Ovary (tissue), 9 donors: ENCODE results near the gene IMMP2L. TPM values are rescaled to one million over a fixed set of nuclear protein-coding genes. Genes with fewer than 3 reads are reported as not detected.

Experiments
- DNase-seq, 5 donors: peaks; one replicate each; pipeline ENCODE4 v3.0.0-alpha.2; 2019 to 2020
- H3K27ac ChIP-seq, 2 donors: fragments of 200-600 bp; one replicate each; pipeline versions ENCODE4 v1.5.1 to v1.8.0; 2019 to 2022
- H3K27me3 ChIP-seq: fragments of 200-600 bp; one replicate; pipeline ENCODE4 v1.8.0; 2022
- H3K36me3 ChIP-seq: fragments of 200-600 bp; sonication (generic); one replicate; pipeline ENCODE4 v1.5.1; 2019
- H3K4me1 ChIP-seq: one replicate; pipeline ENCODE4 v1.8.1; 2013; ENCODE audit warnings: mild to moderate bottlenecking, moderate library complexity; ENCODE audit not compliant: insufficient read depth
- H3K4me3 ChIP-seq: fragments of 200-600 bp; sonication (generic); one replicate; pipeline ENCODE4 v1.5.1; 2017
- H3K9me3 ChIP-seq, 2 donors: fragments of 200-600 bp in 1 of 2; sonication (generic) in 1 of 2; one replicate each; pipeline versions ENCODE4 v1.5.1 to v1.8.1; 2013 to 2019; ENCODE audit warnings: mild to moderate bottlenecking in 1 of 2, moderate library complexity in 1 of 2
- CTCF ChIP-seq, 3 donors: fragments of 450-650 bp in 2 of 3; fragments of 200-600 bp in 1 of 3; IDR thresholded peaks; one replicate each; pipeline versions ENCODE4 v1.5.1 to v1.8.0; 2016 to 2022; ENCODE audit warnings: antibody characterized with exemption in 3 of 3, mild to moderate bottlenecking in 1 of 3
- EP300 ChIP-seq: sonication (generic); formaldehyde crosslinking; IDR thresholded peaks from one replicate; pipeline ENCODE4 v1.6.1; 2017; ENCODE audit warnings: antibody characterized with exemption
- POLR2A ChIP-seq: fragments of 450-650 bp; IDR thresholded peaks from one replicate; pipeline ENCODE4 v1.6.1; 2017; ENCODE audit warnings: antibody characterized with exemption, mild to moderate bottlenecking, moderate library complexity
- WGBS, 3 donors: extraction: QIAGEN DNeasy Blood & Tissue Kit in 1 of 3; methylation state at CpG; one replicate each; pipeline versions ENCODE4 v1.1.5 to v1.1.7; 2013 to 2017; 5-methylcytosine and 5-hydroxymethylcytosine counted together
- intact Hi-C, 4 donors: fragments of 100-400 bp; cut with DNase I; formaldehyde crosslinking; loops; one replicate each; pipeline versions ENCODE4 v1.11.0 to v1.15.1; 2022 to 2023
- polyA plus RNA-seq, 2 donors: library from polyadenylated mRNA; stranded (reverse); fragments of 200-250 nt in 1 of 2; fragments of 350-450 nt in 1 of 2; fragmentation: Illumina TruSeq in 1 of 2; extraction: RNeasy Lipid Tissue Mini Kit (QIAGEN cat#74804) in 1 of 2; gene quantifications; one replicate each; pipeline ENCODE4 v1.2.3, GENCODE V29; 2013 to 2014
- total RNA-seq, 7 donors: library from RNA; depleted of rRNA in 2 of 7; stranded (reverse); fragments of >200 nt in 2 of 7; fragmentation: NEBNext Ultra II Directional in 3 of 7; extraction: Animal tissue kit (Norgen Biotek cat#: 25700) in 3 of 7; gene quantifications; one replicate each; pipeline versions ENCODE4 v1.1.0 to v1.2.4, GENCODE V29; 2016 to 2023
- donor health status: DM: no; HTN: no; CAD: no; lungs with moderate emphysema.
- donor health status: DM: no; HTN: no; CAD: no.
- donor health status: Bipolar disorder and iron deficiency.
- donor health status: DM: yes; HTN: yes; CAD: no.
- donor health status: DM: no; HTN: no; CAD: no.
- donor health status: DM: yes; HTN: yes; CAD: no.

IMMP2L gene
- total and polyA plus RNA-seq, 9 donors: 19.5 to 36.9 (median 29.9) TPM

GRCh38 chr7:111358915-111359314 is 203.4 kb downstream of the IMMP2L start:
- no peaks in the 10 kb centered on the region for H3K4me1 ChIP-seq
- H3K27ac ChIP-seq: no peak overlapping the region
- intact Hi-C loops: no loop called here
- TF ChIP-seq POLR2A (no peak), CTCF (IDR thresholded peaks at IDR 0.05) (no peak), EP300 (no peak)
- no peaks in the 10 kb centered on the region for H3K27me3 ChIP-seq
- H3K9me3 ChIP-seq: no peaks in the 10 kb centered on the region
- H3K36me3 ChIP-seq: no peaks in the 10 kb centered on the region
- DNase-seq: no peak
- no peak overlapping the region for H3K4me3 ChIP-seq
- 85 to 92% (median 86%) methylated on average over 4 of the region's 4 CpGs for WGBS, 3 donors

- Histone ChIP-seq H3K36me3 (no peaks in the 10 kb centered on the region), H3K9me3 (no peaks in the 10 kb centered on the region), H3K4me3 (no peak overlapping the region), H3K27ac (no peak overlapping the region), H3K4me1 (no peaks in the 10 kb centered on the region), H3K27me3 (no peaks in the 10 kb centered on the region)
- intact Hi-C loops: no loop called here
- no peak for DNase-seq
- no peak for TF ChIP-seq POLR2A
- no peak for TF ChIP-seq CTCF (IDR thresholded peaks at IDR 0.05)
- no peak for TF ChIP-seq EP300
Observed at GRCh38 chr7:111357691-111358090, 204.6 kb downstream of the IMMP2L start.

GRCh38 chr7:111356941-111357340 is 205.4 kb downstream of the IMMP2L start:
- DNase-seq: no peak
- intact Hi-C loops: no loop called here
- WGBS, 3 donors: 80 to 87% (median 81%) methylated on average over 3 of the region's 3 CpGs
- Histone ChIP-seq H3K4me3 (no peak overlapping the region), H3K36me3 (no peaks in the 10 kb centered on the region), H3K4me1 (no peaks in the 10 kb centered on the region), H3K27ac (no peak overlapping the region), H3K27me3 (no peaks in the 10 kb centered on the region), H3K9me3 (no peaks in the 10 kb centered on the region)
- no peak for TF ChIP-seq CTCF (IDR thresholded peaks at IDR 0.05)

GRCh38 chr7:111352319-111352718 is 210.0 kb downstream of the IMMP2L start:
- no peak overlapping the region for H3K27ac ChIP-seq
- TF ChIP-seq POLR2A: no peak
- no peak for TF ChIP-seq EP300
- no peak for TF ChIP-seq CTCF (IDR thresholded peaks at IDR 0.05)
- DNase-seq: no peak
- no peaks in the 10 kb centered on the region for H3K9me3 ChIP-seq
- 95 to 100% (median 100%) methylated on average over 1 of the region's 1 CpG for WGBS, 3 donors
- no peak overlapping the region for H3K4me3 ChIP-seq
- no peaks in the 10 kb centered on the region for H3K4me1 ChIP-seq
- no peaks in the 10 kb centered on the region for H3K27me3 ChIP-seq
- intact Hi-C loops: no loop called here
- no peaks in the 10 kb centered on the region for H3K36me3 ChIP-seq

GRCh38 chr7:111346219-111346618 is 216.1 kb downstream of the IMMP2L start:
- no peak overlapping the region for H3K4me3 ChIP-seq
- no peaks in the 10 kb centered on the region for H3K27me3 ChIP-seq
- TF ChIP-seq CTCF (IDR thresholded peaks at IDR 0.05): no peak
- no peak for TF ChIP-seq EP300
- TF ChIP-seq POLR2A: no peak
- intact Hi-C loops: no loop called here
- H3K9me3 ChIP-seq: no peaks in the 10 kb centered on the region
- H3K36me3 ChIP-seq: no peaks in the 10 kb centered on the region
- no peak overlapping the region for H3K27ac ChIP-seq
- no peaks in the 10 kb centered on the region for H3K4me1 ChIP-seq
- DNase-seq: no peak
